ENCODE results near the gene TFIP11.

Gene TFIP11

GRCh38 chr22:26544489-26544888 lies 32.2 kb upstream of the TFIP11 start:
- Histone ChIP-seq H3K4me3 (ENCODE audit: low read depth, low read length) (no peak overlapping the region), H2AFZ (no peak overlapping the region), H3K9me3 (ENCODE audit: control insufficient read depth, low read length) (no peaks in the 10 kb centered on the region), H3K79me2 (no peaks in the 10 kb centered on the region), H3K4me1 (no peaks in the 10 kb centered on the region), H3K9ac (no peak overlapping the region), H3K27me3 (ENCODE audit: control insufficient read depth, insufficient read depth, low read length) (no peaks in the 10 kb centered on the region), H3K4me2 (ENCODE audit: low read length) (no peak overlapping the region), H3K36me3 (ENCODE audit: control insufficient read depth, insufficient read depth, low read length) (no peaks in the 10 kb centered on the region), H3K27ac (no peak overlapping the region)
- TF ChIP-seq CTCF (IDR thresholded peaks at IDR 0.05) = no peak

- Histone ChIP-seq H3K79me2 (no peaks in the 10 kb centered on the region), H3K27ac (no peak overlapping the region), H2AFZ (no peak overlapping the region), H3K36me3 (ENCODE audit: control insufficient read depth, insufficient read depth, low read length) (no peaks in the 10 kb centered on the region), H3K9me3 (ENCODE audit: control insufficient read depth, low read length) (no peaks in the 10 kb centered on the region), H3K9ac (no peak overlapping the region), H3K4me2 (ENCODE audit: low read length) (no peak overlapping the region), H3K4me3 (ENCODE audit: low read depth, low read length) (no peak overlapping the region), H3K27me3 (ENCODE audit: control insufficient read depth, insufficient read depth, low read length) (no peaks in the 10 kb centered on the region), H3K4me1 (no peaks in the 10 kb centered on the region)
- no peak for TF ChIP-seq CTCF (IDR thresholded peaks at IDR 0.05)
These were observed 30.6 kb upstream of the TFIP11 start for GRCh38 chr22:26542831-26543230.

GRCh38 chr22:26541167-26541819 lies 29.0 kb upstream of the TFIP11 start:
- TF ChIP-seq CTCF (IDR thresholded peaks at IDR 0.05) = no peak
- no peaks in the 10 kb centered on the region for H3K9me3 ChIP-seq (ENCODE audit: control insufficient read depth, low read length)
- H3K4me3 ChIP-seq (ENCODE audit: low read depth, low read length) = no peak overlapping the region
- H3K79me2 ChIP-seq = no peaks in the 10 kb centered on the region
- no peaks in the 10 kb centered on the region for H3K4me1 ChIP-seq
- no peak overlapping the region for H2AFZ ChIP-seq
- H3K9ac ChIP-seq = no peak overlapping the region
- no peaks in the 10 kb centered on the region for H3K36me3 ChIP-seq (ENCODE audit: control insufficient read depth, insufficient read depth, low read length)
- no peaks in the 10 kb centered on the region for H3K27me3 ChIP-seq (ENCODE audit: control insufficient read depth, insufficient read depth, low read length)
- H3K4me2 ChIP-seq (ENCODE audit: low read length) = no peak overlapping the region
- no peak overlapping the region for H3K27ac ChIP-seq

- H3K9me3 ChIP-seq (ENCODE audit: control insufficient read depth, low read length) = no peaks in the 10 kb centered on the region
- no peak overlapping the region for H3K27ac ChIP-seq
- H2AFZ ChIP-seq = no peak overlapping the region
- H3K4me2 ChIP-seq (ENCODE audit: low read length) = no peak overlapping the region
- no peak overlapping the region for H3K9ac ChIP-seq
- no peaks in the 10 kb centered on the region for H3K27me3 ChIP-seq (ENCODE audit: control insufficient read depth, insufficient read depth, low read length)
- H3K4me3 ChIP-seq (ENCODE audit: low read depth, low read length) = no peak overlapping the region
- no peaks in the 10 kb centered on the region for H3K36me3 ChIP-seq (ENCODE audit: control insufficient read depth, insufficient read depth, low read length)
- H3K4me1 ChIP-seq = no peaks in the 10 kb centered on the region
- no peak for TF ChIP-seq CTCF (IDR thresholded peaks at IDR 0.05)
- H3K79me2 ChIP-seq = no peaks in the 10 kb centered on the region
These were observed 27.8 kb upstream of the TFIP11 start for GRCh38 chr22:26540119-26540518.

GRCh38 chr22:26536762-26537134 lies 24.5 kb upstream of the TFIP11 start:
- Histone ChIP-seq H3K4me2 (ENCODE audit: low read length) (no peak overlapping the region), H3K27ac (no peak overlapping the region), H3K4me3 (ENCODE audit: low read depth, low read length) (no peak overlapping the region), H3K36me3 (ENCODE audit: control insufficient read depth, insufficient read depth, low read length) (no peaks in the 10 kb centered on the region), H3K4me1 (no peaks in the 10 kb centered on the region), H2AFZ (no peak overlapping the region), H3K9me3 (ENCODE audit: control insufficient read depth, low read length) (no peaks in the 10 kb centered on the region), H3K9ac (no peak overlapping the region), H3K27me3 (ENCODE audit: control insufficient read depth, insufficient read depth, low read length) (no peaks in the 10 kb centered on the region), H3K79me2 (no peaks in the 10 kb centered on the region)
- no peak for TF ChIP-seq CTCF (IDR thresholded peaks at IDR 0.05)
